K562 (cell line): ENCODE measurements around the gene GBP7. TPM values are rescaled to one million over a fixed set of nuclear protein-coding genes. Genes with fewer than 3 reads are reported as not detected.
A peak's percentile ranks its signal among the peaks of the same experiment; 100 is the strongest.
"Not testable (repeated sequence)": the region's sequence is repeated elsewhere in the genome, so short reads cannot be mapped to it uniquely, and the experiment has no call there.

Experiments
- ATAC-seq: fragments of 200-7000 bp; cut with Tn5 transposase; 3 replicates; pipeline ENCODE4 v1.9.1; 2020; ENCODE audit warnings: moderate library complexity
- BruUV-seq: library from RNA; stranded (reverse); fragments of 400-500 nt; replicated peaks from 2 replicates; lab custom pipeline; 2021; lab: Mats Ljungman, UMichigan
- CTCF ChIA-PET: fragments of 300-600 bp; formaldehyde crosslinking; extraction: SDS; loops from one replicate; lab custom pipeline; 2021; ENCODE audit warnings: low intra/inter-chr PET ratio; lab: Yijun Ruan, JAX
- POLR2A ChIA-PET: fragments of 300-600, 350-650 bp; sonication (Branson Sonifier 250); formaldehyde crosslinking; extraction: SDS; loops from one replicate; lab custom pipeline; 2021; ENCODE audit warnings: antibody characterized with exemption, inconsistent platforms; lab: Yijun Ruan, JAX
- DNase-seq, 4 experiments: peaks; one replicate each; pipeline versions ENCODE4 v3.0.0 to v3.0.0-alpha.2; 2011 to 2018; ENCODE audit warnings: low spot score in 3 of 4, mixed read lengths in 3 of 4; ENCODE audit errors: extremely low read depth in 1 of 4
- FAIRE-seq: peaks from 2 replicates; lab custom pipeline; 2011; peaks lifted over from hg19 to GRCh38; lab: Jason Lieb, UNC
- H2AFZ ChIP-seq: 2 replicates; pipeline ENCODE4 v1.6.0; 2011; ENCODE audit warnings: low read depth, low read length, control low read depth, inconsistent platforms
- H3K27ac ChIP-seq: fragments of 200-600 bp; 3 replicates; pipeline ENCODE4 v1.8.0; 2011; ENCODE audit warnings: low read depth, mild to moderate bottlenecking, control low read depth, inconsistent platforms, low read length, moderate library complexity, mixed read lengths; ENCODE audit errors: extremely low read depth
- H3K27me3 ChIP-seq, 2 experiments: fragments of 300-600 bp in 1 of 2; 2 replicates in 1 of 2; 3 replicates in 1 of 2; pipeline versions ENCODE4 v1.6.0 to v1.8.0; 2011; ENCODE audit warnings: inconsistent platforms in 2 of 2, low read length in 2 of 2, mild to moderate bottlenecking in 1 of 2, mixed read lengths in 1 of 2, moderate library complexity in 1 of 2; ENCODE audit not compliant: control insufficient read depth in 2 of 2, insufficient read depth in 2 of 2
- H3K36me3 ChIP-seq: fragments of 300-600 bp; 3 replicates; pipeline ENCODE4 v1.8.0; 2011; ENCODE audit warnings: mild to moderate bottlenecking, low read length, inconsistent platforms; ENCODE audit not compliant: control insufficient read depth, insufficient read depth
- H3K4me1 ChIP-seq, 2 experiments: fragments of 200-600 bp in 1 of 2; replicated peaks in 1 of 2; 2 replicates in 1 of 2; 3 replicates in 1 of 2; pipeline versions ENCODE4 v1.5.1 to v1.8.0; 2011; ENCODE audit warnings: inconsistent platforms in 2 of 2, low read length in 2 of 2, mild to moderate bottlenecking in 1 of 2, mixed read lengths in 1 of 2, moderate library complexity in 1 of 2; ENCODE audit not compliant: control insufficient read depth in 2 of 2, insufficient read depth in 2 of 2
- H3K4me2 ChIP-seq: 2 replicates; pipeline ENCODE4 v1.6.1; 2011; ENCODE audit warnings: low read length, control low read depth, inconsistent platforms, mixed read lengths; ENCODE audit not compliant: insufficient read depth
- H3K4me3 ChIP-seq: fragments of 200-600 bp; sonication (generic), shearing (Covaris generic); 2 replicates; pipeline ENCODE4 v1.5.1; 2016; ENCODE audit warnings: control low read depth, inconsistent platforms
- H3K79me2 ChIP-seq: fragments of 200-600 bp; 3 replicates; pipeline ENCODE4 v1.8.0; 2011; ENCODE audit warnings: low read length, inconsistent platforms; ENCODE audit not compliant: control insufficient read depth, insufficient read depth
- H3K9ac ChIP-seq, 2 experiments: 2 replicates each; pipeline versions ENCODE4 v1.6.0 to v1.6.1; 2011; ENCODE audit warnings: low read depth in 2 of 2, low read length in 2 of 2, control low read depth in 1 of 2, inconsistent platforms in 1 of 2, mild to moderate bottlenecking in 1 of 2, mixed read lengths in 1 of 2; ENCODE audit not compliant: insufficient read depth in 1 of 2
- H3K9me1 ChIP-seq: one replicate; pipeline ENCODE4 v1.6.0; 2011; ENCODE audit warnings: inconsistent platforms, mild to moderate bottlenecking, low read length, moderate library complexity; ENCODE audit not compliant: control insufficient read depth, insufficient read depth
- H3K9me3 ChIP-seq: replicated peaks from 2 replicates; pipeline ENCODE4 v1.5.1; 2011; ENCODE audit warnings: low read depth, low read length, inconsistent platforms; ENCODE audit not compliant: control insufficient read depth, insufficient read depth
- H4K20me1 ChIP-seq: replicated peaks from 2 replicates; pipeline ENCODE4 v1.6.1; 2011; ENCODE audit warnings: low read length, inconsistent platforms, mixed read lengths; ENCODE audit not compliant: control insufficient read depth, insufficient read depth
- ATF2 ChIP-seq: sonication (generic); formaldehyde crosslinking; IDR thresholded peaks from 2 replicates; pipeline ENCODE4 v1.8.1; 2022; ENCODE audit warnings: missing genetic modification reagents
- C11orf30 ChIP-seq: fragments of 450-650 bp; IDR thresholded peaks from 2 replicates; pipeline ENCODE4 v1.6.1; 2016; ENCODE audit warnings: low read depth, mild to moderate bottlenecking
- MAFG ChIP-seq: fragments of 450-650 bp; conservative IDR thresholded peaks from 2 replicates; pipeline ENCODE4 v1.6.1; 2016; ENCODE audit warnings: missing genetic modification characterization, missing compliant biosample characterization
- MAFK ChIP-seq: IDR thresholded peaks from 2 replicates; pipeline ENCODE4 v1.6.1; 2011; ENCODE audit warnings: low read length, improper control_type of control experiment
- NFYB ChIP-seq: IDR thresholded peaks from 2 replicates; pipeline ENCODE4 v1.6.1; 2011; ENCODE audit warnings: mild to moderate bottlenecking, moderate library complexity; ENCODE audit not compliant: insufficient read length; ENCODE audit errors: extremely low read depth
- PML ChIP-seq: IDR thresholded peaks from 2 replicates; pipeline ENCODE4 v1.6.1; 2012; ENCODE audit warnings: low read length, inconsistent platforms
- POLR2AphosphoS5 ChIP-seq: IDR thresholded peaks from 2 replicates; pipeline ENCODE4 v1.6.1; 2011; ENCODE audit warnings: mild to moderate bottlenecking, low read depth, low read length, moderate library complexity; ENCODE audit not compliant: control insufficient read depth, insufficient read depth
- RBM22 ChIP-seq: fragments of 200-400 bp; formaldehyde crosslinking; IDR thresholded peaks from 2 replicates; pipeline ENCODE4 v1.6.1; 2018; ENCODE audit warnings: low read length, low read depth; ENCODE audit not compliant: poor library complexity, severe bottlenecking
- SP2 ChIP-seq: IDR thresholded peaks from 2 replicates; pipeline ENCODE4 v1.6.1; 2011; ENCODE audit warnings: mild to moderate bottlenecking, low read depth, low read length, moderate library complexity; ENCODE audit not compliant: poor library complexity, severe bottlenecking; ENCODE audit errors: extremely low read depth
- TSC22D4 ChIP-seq: fragments of 450-650 bp; IDR thresholded peaks from 2 replicates; pipeline ENCODE4 v1.6.1; 2016; ENCODE audit warnings: missing genetic modification characterization, missing biosample characterization, control low read depth
- ZNF143 ChIP-seq: sonication (generic); formaldehyde crosslinking; IDR thresholded peaks from 2 replicates; pipeline ENCODE4 v1.9.0; 2022; ENCODE audit warnings: mild to moderate bottlenecking, missing genetic modification reagents
- ZNF316 ChIP-seq: fragments of 450-650 bp; IDR thresholded peaks from 2 replicates; pipeline ENCODE4 v1.6.1; 2016
- ZNF507 ChIP-seq: conservative IDR thresholded peaks from 2 replicates; pipeline ENCODE4 v1.6.1; 2017; ENCODE audit warnings: missing genetic modification characterization, missing compliant biosample characterization
- ZNF644 ChIP-seq: fragments of 200-800 bp; sonication (Bioruptor generic); IDR thresholded peaks from 2 replicates; pipeline ENCODE4 v1.6.1; 2016; ENCODE audit warnings: low read depth, missing genetic modification characterization, missing compliant biosample characterization
- ZNF778 ChIP-seq: fragments of 450-650 bp; formaldehyde crosslinking; IDR thresholded peaks from 2 replicates; pipeline ENCODE4 v1.4.0; 2020; ENCODE audit warnings: mild to moderate bottlenecking, moderate library complexity
- WGBS: fragments of 100-300 bp; shearing (Covaris generic); methylation state at CpG from one replicate; pipeline ENCODE4 v1.1.6; 2016; ENCODE audit warnings: low coverage, mixed read lengths; ENCODE audit not compliant: insufficient coverage; ENCODE audit errors: missing lambda C conversion rate; 5-methylcytosine and 5-hydroxymethylcytosine counted together
- in situ Hi-C: fragments of 300-500 bp; cut with MboI; formaldehyde crosslinking; loops from 4 replicates; pipeline ENCODE4 v1.15.0; 2018; ENCODE audit warnings: inconsistent platforms, mixed read lengths
- intact Hi-C: fragments of 100-400 bp; cut with micrococcal nuclease; formaldehyde crosslinking; loops from 2 replicates; pipeline ENCODE4 v1.14.2; 2022
- polyA plus RNA-seq, 8 experiments: library from polyadenylated mRNA; depleted of rRNA in 4 of 8; stranded (reverse) in 5 of 8; unstranded in 3 of 8; fragments of >200 nt; fragmentation: Nextera tagmentation in 2 of 8; fragmentation: Illumina TruSeq in 1 of 8; extraction: Ambion mirVana in 2 of 8; extraction: Trizol in 1 of 8; gene quantifications; 2 replicates each; pipeline versions ENCODE4 v1.2.1 to v1.2.3, GENCODE V29; 2011 to 2014; ENCODE audit warnings: inconsistent platforms in 1 of 8, missing spikeins in 1 of 8
- total RNA-seq, 7 experiments: library from RNA; depleted of rRNA in 6 of 7; stranded (reverse); fragments of >200 nt in 6 of 7; fragmentation: Illumina TruSeq in 2 of 7; extraction: Trizol in 2 of 7; gene quantifications; 2 replicates each; pipeline versions ENCODE4 v1.2.1 to v1.2.3, GENCODE V29; 2011 to 2021; ENCODE audit warnings: low replicate concordance in 1 of 7
- TF ChIP-seq, protein P1 (sequence below): IDR thresholded peaks from 3 replicates; pipeline ENCODE4 v1.6.1; 2011; ENCODE audit warnings: borderline replicate concordance, mild to moderate bottlenecking; ENCODE audit not compliant: insufficient read length, insufficient read depth

The GBP7 gene
- total and polyA plus RNA-seq, 9 of the 15 experiments (the other 6 are each of a cell fraction or from before 2014, with no cell fraction given): 0.03 TPM; not detected in 8

GRCh38 chr1:89218941-89219340 is 43.1 kb upstream of the GBP7 start:
- BruUV-seq, H2AFZ ChIP-seq, H3K27me3 ChIP-seq: not testable (repeated sequence)
- TF ChIP-seq MAFK (0 out of 2 replicates have a peak, but pooled peaks have one; percentile 26), ZNF316 (peak; percentile 83), C11orf30 (peak; percentile 67), MAFG (peak; percentile 77)
- TF ChIP-seq, all 486 proteins: peak for 4; not testable (repeated sequence) for 482
- ATAC-seq, H3K36me3 ChIP-seq, H3K9me3 ChIP-seq, in situ Hi-C loops, H3K4me3 ChIP-seq, POLR2A ChIA-PET, FAIRE-seq, H3K79me2 ChIP-seq, H3K9me1 ChIP-seq, H4K20me1 ChIP-seq, H3K9ac ChIP-seq, H3K27ac ChIP-seq, intact Hi-C loops, H3K4me1 ChIP-seq, DNase-seq, H3K4me2 ChIP-seq, CTCF ChIA-PET: not testable (repeated sequence)
- WGBS: 3% methylated on average over 3 of the region's 3 CpGs

- FAIRE-seq (no peak), ATAC-seq (no peak), DNase-seq (no peak)
- whole genome bisulfite sequencing: 0% methylated on average over 1 of the region's 1 CpG
- in situ Hi-C loops (no loop called here), intact Hi-C loops (no loop called here)
- ChIA-PET POLR2A (no interaction called here), CTCF (no interaction called here)
- H3K79me2 ChIP-seq: no peaks in the 10 kb centered on the region
- H3K9ac ChIP-seq: no peak overlapping the region
- no peaks in the 10 kb centered on the region for H3K36me3 ChIP-seq
- H3K4me1 ChIP-seq: no peaks in the 10 kb centered on the region
- no TSS peak for BruUV-seq
- H3K9me3 ChIP-seq: no peaks in the 10 kb centered on the region
- H2AFZ ChIP-seq: no peak overlapping the region
- H3K27me3 ChIP-seq: no peaks in the 10 kb centered on the region
- no peak overlapping the region for H3K27ac ChIP-seq
- no peak overlapping the region for H3K4me3 ChIP-seq
- no peak overlapping the region for H3K4me2 ChIP-seq
- H3K9me1 ChIP-seq: no peaks in the 10 kb centered on the region
- no peaks in the 10 kb centered on the region for H4K20me1 ChIP-seq
- TF ChIP-seq SP2 (no peak), ZNF143 (CRISPR knock-in tag) (no peak), PML (no peak), ATF2 (no peak), POLR2AphosphoS5 (no peak), TSC22D4 (tag) (no peak), ZNF507 (no peak), ZNF644 (tag) (no peak), NFYB (no peak), ZNF778 (CRISPR knock-in tag) (no peak), RBM22 (no peak)
- TF ChIP-seq, protein P1, sequence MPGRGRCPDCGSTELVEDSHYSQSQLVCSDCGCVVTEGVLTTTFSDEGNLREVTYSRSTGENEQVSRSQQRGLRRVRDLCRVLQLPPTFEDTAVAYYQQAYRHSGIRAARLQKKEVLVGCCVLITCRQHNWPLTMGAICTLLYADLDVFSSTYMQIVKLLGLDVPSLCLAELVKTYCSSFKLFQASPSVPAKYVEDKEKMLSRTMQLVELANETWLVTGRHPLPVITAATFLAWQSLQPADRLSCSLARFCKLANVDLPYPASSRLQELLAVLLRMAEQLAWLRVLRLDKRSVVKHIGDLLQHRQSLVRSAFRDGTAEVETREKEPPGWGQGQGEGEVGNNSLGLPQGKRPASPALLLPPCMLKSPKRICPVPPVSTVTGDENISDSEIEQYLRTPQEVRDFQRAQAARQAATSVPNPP: no peak
Measured at GRCh38 chr1:89213347-89213746, 37.5 kb upstream of the GBP7 start.
